ENCODE data around the gene ELAVL1.

ELAVL1 gene

GRCh38 chr19:8001651-8001994 is 3.8 kb downstream of the ELAVL1 start:
- H3K27me3 ChIP-seq (ENCODE audit: low read depth), result no peaks in the 10 kb centered on the region
- H3K4me1 ChIP-seq, result peaks cover 16% of the 10 kb centered on the region
- in situ Hi-C loops (cut with MboI; ENCODE audit: low sequenced_read_pairs), result no loop called here
- no peak for DNase-seq (ENCODE audit: low spot score in 2 of 2)
- no peak overlapping the region for H3K4me3 ChIP-seq
- no peaks in the 10 kb centered on the region for H3K9me3 ChIP-seq
- peaks cover 18% of the 10 kb centered on the region for H3K36me3 ChIP-seq (replicated peaks)

- H3K4me1 ChIP-seq, result peaks cover 16% of the 10 kb centered on the region
- no peaks in the 10 kb centered on the region for H3K27me3 ChIP-seq (ENCODE audit: low read depth)
- H3K4me3 ChIP-seq, result no peak overlapping the region
- no peak for DNase-seq (ENCODE audit: low spot score in 2 of 2)
- in situ Hi-C loops (cut with MboI; ENCODE audit: low sequenced_read_pairs), result no loop called here
- H3K36me3 ChIP-seq (replicated peaks), result peaks cover 18% of the 10 kb centered on the region
- no peaks in the 10 kb centered on the region for H3K9me3 ChIP-seq
These were observed 5.0 kb downstream of the ELAVL1 start for GRCh38 chr19:8000298-8001038.

GRCh38 chr19:7999376-7999775 is 6.1 kb downstream of the ELAVL1 start:
- H3K27me3 ChIP-seq (ENCODE audit: low read depth), result no peaks in the 10 kb centered on the region
- H3K4me3 ChIP-seq, result no peak overlapping the region
- peaks cover 18% of the 10 kb centered on the region for H3K36me3 ChIP-seq (replicated peaks)
- peaks cover 16% of the 10 kb centered on the region for H3K4me1 ChIP-seq
- in situ Hi-C loops (cut with MboI; ENCODE audit: low sequenced_read_pairs), result no loop called here
- H3K9me3 ChIP-seq, result no peaks in the 10 kb centered on the region
- DNase-seq (ENCODE audit: low spot score in 2 of 2), result no peak

- no peak overlapping the region for H3K4me3 ChIP-seq
- no peaks in the 10 kb centered on the region for H3K9me3 ChIP-seq
- in situ Hi-C loops (cut with MboI; ENCODE audit: low sequenced_read_pairs), result no loop called here
- H3K36me3 ChIP-seq (replicated peaks), result peaks cover 25% of the 10 kb centered on the region
- no peak for DNase-seq (ENCODE audit: low spot score in 2 of 2)
- H3K27me3 ChIP-seq (ENCODE audit: low read depth), result no peaks in the 10 kb centered on the region
- peaks cover 9% of the 10 kb centered on the region for H3K4me1 ChIP-seq
These were observed 7.5 kb downstream of the ELAVL1 start for GRCh38 chr19:7997809-7998480.

- Histone ChIP-seq H3K4me3 (no peak overlapping the region), H3K36me3 (replicated peaks) (peaks cover 27% of the 10 kb centered on the region), H3K9me3 (no peaks in the 10 kb centered on the region), H3K4me1 (peaks cover 2% of the 10 kb centered on the region; the same call in 1 of the 2 replicates), H3K27me3 (ENCODE audit: low read depth) (no peaks in the 10 kb centered on the region)
- no peak for DNase-seq (ENCODE audit: low spot score in 2 of 2)
- in situ Hi-C loops (cut with MboI; ENCODE audit: low sequenced_read_pairs), result no loop called here
These were observed 8.6 kb downstream of the ELAVL1 start for GRCh38 chr19:7996883-7997282.

DNA sequence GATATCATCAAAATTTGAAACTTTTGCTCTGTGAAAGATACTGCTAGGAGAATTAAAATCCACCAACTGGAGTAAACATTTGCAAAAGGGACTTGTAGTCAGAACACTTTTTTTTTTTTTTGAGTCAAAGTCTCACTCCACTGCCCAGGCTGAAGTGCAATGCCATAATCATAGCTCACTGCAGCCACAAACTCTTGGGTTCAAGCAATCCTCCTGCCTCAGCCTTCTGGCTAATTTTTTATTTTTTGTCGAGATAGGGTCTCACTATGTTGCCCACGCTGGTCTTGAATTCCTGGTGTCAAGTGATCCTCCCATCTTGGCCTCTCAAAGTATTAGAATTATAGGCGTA is 9.7 kb downstream of the ELAVL1 start:
- peaks cover 34% of the 10 kb centered on the region for H3K36me3 ChIP-seq (replicated peaks)
- H3K4me3 ChIP-seq, result no peak overlapping the region
- DNase-seq (ENCODE audit: low spot score in 2 of 2), result no peak
- H3K9me3 ChIP-seq, result no peaks in the 10 kb centered on the region
- in situ Hi-C loops (cut with MboI; ENCODE audit: low sequenced_read_pairs), result no loop called here
- no peaks in the 10 kb centered on the region for H3K27me3 ChIP-seq (ENCODE audit: low read depth)
- no peaks in the 10 kb centered on the region; the same call in 1 of the 2 replicates for H3K4me1 ChIP-seq

- H3K4me3 ChIP-seq, result no peak overlapping the region
- peaks cover 38% of the 10 kb centered on the region for H3K36me3 ChIP-seq (replicated peaks)
- H3K4me1 ChIP-seq, result no peaks in the 10 kb centered on the region; the same call in 1 of the 2 replicates
- no peaks in the 10 kb centered on the region for H3K27me3 ChIP-seq (ENCODE audit: low read depth)
- in situ Hi-C loops (cut with MboI; ENCODE audit: low sequenced_read_pairs), result no loop called here
- H3K9me3 ChIP-seq, result no peaks in the 10 kb centered on the region
- DNase-seq (ENCODE audit: low spot score in 2 of 2), result no peak
These were observed 10.3 kb downstream of the ELAVL1 start for GRCh38 chr19:7994928-7995809.

DNA sequence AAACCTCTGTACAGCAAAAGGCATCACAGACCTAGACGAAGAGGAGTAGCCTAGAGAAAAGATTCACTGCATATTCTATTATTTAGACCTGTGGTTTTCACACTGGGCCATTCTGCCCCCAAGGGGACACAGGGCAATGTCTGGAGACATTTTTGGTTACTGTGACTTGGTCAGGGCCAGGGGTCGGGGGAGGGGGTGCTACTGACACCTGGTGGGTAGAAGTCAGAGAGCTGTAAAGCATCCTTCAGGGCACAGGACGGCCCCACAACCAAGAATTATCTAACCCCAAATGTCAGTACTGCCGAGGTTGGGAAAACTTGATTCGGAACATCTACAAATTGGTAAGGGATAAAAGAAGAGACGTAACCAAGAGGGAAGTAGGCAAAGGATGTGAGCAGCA is 11.3 kb downstream of the ELAVL1 start:
- H3K27me3 ChIP-seq (ENCODE audit: low read depth), result no peaks in the 10 kb centered on the region
- H3K36me3 ChIP-seq (replicated peaks), result peaks cover 38% of the 10 kb centered on the region
- DNase-seq (ENCODE audit: low spot score in 2 of 2), result no peak
- in situ Hi-C loops (cut with MboI; ENCODE audit: low sequenced_read_pairs), result no loop called here
- peaks cover 6% of the 10 kb centered on the region for H3K4me1 ChIP-seq
- no peak overlapping the region for H3K4me3 ChIP-seq
- H3K9me3 ChIP-seq, result no peaks in the 10 kb centered on the region

DNA sequence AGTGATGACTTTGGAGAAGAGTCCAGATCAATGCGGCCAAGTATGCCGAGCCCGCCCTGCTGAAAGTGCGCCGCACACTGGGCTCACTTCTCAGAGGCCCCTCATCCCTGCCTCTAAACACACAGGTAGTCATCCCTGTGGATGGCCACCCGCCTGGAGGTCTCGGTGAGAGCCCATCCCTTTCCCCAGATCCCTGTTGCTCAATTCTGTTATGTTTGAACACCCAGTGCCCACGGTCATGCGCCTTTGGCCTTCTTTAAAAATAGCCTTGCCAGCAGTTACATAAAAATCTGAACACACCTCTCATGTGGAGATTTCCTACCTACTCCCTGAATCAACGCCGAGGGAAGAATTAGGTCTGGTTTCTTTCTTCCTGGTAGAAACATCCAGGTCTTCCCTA is 11.9 kb downstream of the ELAVL1 start:
- Histone ChIP-seq H3K4me3 (no peak overlapping the region), H3K9me3 (no peaks in the 10 kb centered on the region), H3K36me3 (replicated peaks) (peaks cover 43% of the 10 kb centered on the region), H3K4me1 (peaks cover 9% of the 10 kb centered on the region), H3K27me3 (ENCODE audit: low read depth) (no peaks in the 10 kb centered on the region)
- no peak for DNase-seq (ENCODE audit: low spot score in 2 of 2)
- in situ Hi-C loops (cut with MboI; ENCODE audit: low sequenced_read_pairs), result no loop called here

GRCh38 chr19:7992575-7992974 is 12.9 kb downstream of the ELAVL1 start:
- Histone ChIP-seq H3K9me3 (no peaks in the 10 kb centered on the region), H3K4me1 (peaks cover 9% of the 10 kb centered on the region)
- no peak for DNase-seq (ENCODE audit: low spot score in 2 of 2)

DNA sequence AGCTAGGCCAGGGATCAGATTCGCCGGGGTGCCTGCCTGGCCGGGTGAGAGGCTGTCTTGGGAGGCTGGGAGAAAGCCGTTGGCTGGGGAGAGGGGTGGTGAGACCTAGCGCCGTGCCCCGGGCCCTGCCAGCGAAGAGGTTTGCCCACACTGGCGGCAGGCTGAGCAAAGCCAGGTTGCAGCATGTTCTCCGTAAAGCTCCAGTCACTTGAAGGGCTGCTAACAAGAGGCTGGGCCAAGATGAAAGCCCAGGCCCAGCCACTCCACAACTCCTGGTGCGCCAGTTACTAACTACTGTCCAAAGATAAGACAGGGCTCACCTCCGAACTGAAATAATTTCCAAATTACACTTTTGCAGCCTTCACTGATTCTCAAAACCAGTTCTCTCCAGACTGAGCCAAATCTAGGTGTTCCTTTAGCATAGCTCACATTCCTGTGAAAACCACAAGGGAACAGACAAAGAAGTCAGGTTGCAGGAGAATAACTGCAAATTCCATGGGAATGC is 16.3 kb downstream of the ELAVL1 start:
- no peak overlapping the region for H3K4me3 ChIP-seq
- H3K27me3 ChIP-seq (ENCODE audit: low read depth), result no peaks in the 10 kb centered on the region
- DNase-seq (ENCODE audit: low spot score in 2 of 2), result peak in 1 of 2 experiments; percentile 27
- in situ Hi-C loops (cut with MboI; ENCODE audit: low sequenced_read_pairs), result no loop called here
- H3K9me3 ChIP-seq, result no peaks in the 10 kb centered on the region
- H3K36me3 ChIP-seq (replicated peaks), result peaks cover 80% of the 10 kb centered on the region
- H3K4me1 ChIP-seq, result peaks cover 9% of the 10 kb centered on the region

More at GRCh38 chr19:7992575-7992974, 12.9 kb downstream of the ELAVL1 start:
- Histone ChIP-seq H3K4me3 (no peak overlapping the region), H3K36me3 (replicated peaks) (peaks cover 53% of the 10 kb centered on the region), H3K27me3 (ENCODE audit: low read depth) (no peaks in the 10 kb centered on the region)
- in situ Hi-C loops (cut with MboI; ENCODE audit: low sequenced_read_pairs), result no loop called here

- Histone ChIP-seq H3K4me1 (peaks cover 9% of the 10 kb centered on the region), H3K4me3 (no peak overlapping the region), H3K9me3 (no peaks in the 10 kb centered on the region), H3K36me3 (replicated peaks) (peaks cover 85% of the 10 kb centered on the region), H3K27me3 (ENCODE audit: low read depth) (no peaks in the 10 kb centered on the region)
- peak in 1 of 2 experiments; percentile 51 for DNase-seq (ENCODE audit: low spot score in 2 of 2)
- in situ Hi-C loops (cut with MboI; ENCODE audit: low sequenced_read_pairs), result no loop called here
These were observed 17.1 kb downstream of the ELAVL1 start for GRCh38 chr19:7988307-7988706.

DNA sequence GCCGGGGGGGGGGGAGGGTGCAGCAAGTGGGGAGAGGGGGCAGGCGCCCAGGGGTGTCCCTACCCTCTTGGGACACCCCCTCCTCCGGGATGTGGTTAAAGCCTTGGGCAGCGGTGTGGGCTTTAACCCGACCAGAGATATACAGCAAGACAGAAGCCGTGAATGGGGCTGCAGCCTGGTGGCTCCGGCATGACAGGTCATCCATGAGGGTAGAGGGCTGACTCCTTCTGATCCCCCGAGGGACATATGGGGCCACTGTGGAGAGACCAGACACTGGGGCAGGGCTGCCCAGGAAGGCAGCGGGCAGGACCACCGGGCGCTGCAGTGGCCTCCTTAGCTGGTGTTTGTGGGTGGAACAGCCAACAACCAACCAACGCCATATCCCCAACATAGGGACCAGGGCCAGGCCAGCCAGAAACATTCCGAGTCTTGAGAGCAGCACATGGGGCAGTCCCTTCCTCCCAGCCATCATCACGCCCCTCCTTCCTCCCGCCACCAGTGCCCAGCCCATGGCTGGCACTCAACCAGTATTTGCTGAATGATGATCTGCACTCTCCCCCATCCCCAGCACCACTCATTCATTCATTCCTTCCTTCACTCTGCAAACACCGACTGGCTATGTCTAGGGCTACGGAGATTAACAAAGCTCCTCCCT is 18.2 kb downstream of the ELAVL1 start:
- no peaks in the 10 kb centered on the region for H3K27me3 ChIP-seq (ENCODE audit: low read depth)
- H3K36me3 ChIP-seq (replicated peaks), result peaks cover 90% of the 10 kb centered on the region
- no peak overlapping the region for H3K4me3 ChIP-seq
- in situ Hi-C loops (cut with MboI; ENCODE audit: low sequenced_read_pairs), result no loop called here
- H3K4me1 ChIP-seq, result peaks cover 9% of the 10 kb centered on the region
- DNase-seq (ENCODE audit: low spot score in 2 of 2), result no peak
- no peaks in the 10 kb centered on the region for H3K9me3 ChIP-seq
